Measurements from ENCODE around the gene RPS15. TPM values are rescaled to one million over a fixed set of nuclear protein-coding genes. Genes with fewer than 3 reads are reported as not detected.

RPS15 gene
- polyA plus RNA-seq, 1 of the 3 experiments (the other 2 are of a cell fraction) = 3,749 TPM

- Histone ChIP-seq H3K4me1 (ENCODE audit: control insufficient read depth in 1 of 2, insufficient read depth in 2 of 2, low read depth in 1 of 2, low read length in 1 of 2) (no peaks in the 10 kb centered on the region), H2AFZ (ENCODE audit: low read depth) (no peak overlapping the region), H3K27me3 (ENCODE audit: insufficient read depth) (no peaks in the 10 kb centered on the region), H3K4me2 (no peak overlapping the region), H3K79me2 (ENCODE audit: insufficient read depth) (no peaks in the 10 kb centered on the region), H3K4me3 (ENCODE audit: low read depth in 2 of 2, low read length in 1 of 2) (no peak overlapping the region), H3K27ac (ENCODE audit: low read depth in 2 of 2, low read length in 1 of 2) (no peak overlapping the region), H4K20me1 (ENCODE audit: insufficient read depth) (peaks cover 5% of the 10 kb centered on the region; the same call in 1 of the 2 replicates), H3K9me2 (no peaks in the 10 kb centered on the region), H3K36me3 (replicated peaks in 1 of 2; ENCODE audit: control insufficient read depth in 1 of 2, insufficient read depth in 2 of 2, low read length in 1 of 2) (peaks cover 4 to 7% of the 10 kb centered on the region in 2 experiments), H3K9ac (no peak overlapping the region), H3K9me3 (no peaks in the 10 kb centered on the region), H3F3A (replicated peaks; ENCODE audit: insufficient read depth) (peaks cover 12% of the 10 kb centered on the region)
- POLR2A ChIA-PET = no interaction called here
- DNase-seq = no peak
- TF ChIP-seq, protein P1, sequence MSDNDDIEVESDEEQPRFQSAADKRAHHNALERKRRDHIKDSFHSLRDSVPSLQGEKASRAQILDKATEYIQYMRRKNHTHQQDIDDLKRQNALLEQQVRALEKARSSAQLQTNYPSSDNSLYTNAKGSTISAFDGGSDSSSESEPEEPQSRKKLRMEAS (IDR thresholded peaks at IDR 0.05; ENCODE audit: low read depth) = no peak
- no peak for TF ChIP-seq MEF2A (IDR thresholded peaks at IDR 0.05; ENCODE audit: borderline replicate concordance, low read depth)
- TF ChIP-seq RAD21 (IDR thresholded peaks at IDR 0.05; ENCODE audit: low read length) = no peak
- TF ChIP-seq IRF3 (IDR thresholded peaks at IDR 0.05; ENCODE audit: low read depth, low read length) = no peak
- no peak for TF ChIP-seq SMC3 (IDR thresholded peaks at IDR 0.05; ENCODE audit: low read depth, low read length)
- no peak for TF ChIP-seq GATA2 (CRISPR knock-in tag; IDR thresholded peaks at IDR 0.05)
- TF ChIP-seq TAF1 (IDR thresholded peaks at IDR 0.05; ENCODE audit: borderline replicate concordance, low read depth, low read length) = no peak
- no peak for TF ChIP-seq EP300 (IDR thresholded peaks at IDR 0.05; ENCODE audit: borderline replicate concordance in 1 of 2, low read depth in 1 of 2, low read length in 1 of 2)
- TF ChIP-seq NFIC (IDR thresholded peaks at IDR 0.05; ENCODE audit: borderline replicate concordance) = no peak
- no peak for TF ChIP-seq ZBTB33 (IDR thresholded peaks at IDR 0.05; ENCODE audit: borderline replicate concordance, low read depth)
- no peak for TF ChIP-seq FOXJ3 (CRISPR knock-in tag; IDR thresholded peaks at IDR 0.05)
- no peak for TF ChIP-seq FOXM1 (IDR thresholded peaks at IDR 0.05; ENCODE audit: low read depth)
- WGBS (ENCODE audit: low lambda C conversion rate) = 93% methylated on average over 9 of the region's 9 CpGs
- CTCF ChIA-PET = no interaction called here
These were observed 21.3 kb downstream of the RPS15 start for GRCh38 chr19:1459479-1459878.

- H3K9me3 ChIP-seq = no peaks in the 10 kb centered on the region
- CTCF ChIA-PET = no interaction called here
- POLR2A ChIA-PET = no interaction called here
- H3K27ac ChIP-seq (ENCODE audit: low read depth in 2 of 2, low read length in 1 of 2) = no peak overlapping the region
- H3K4me1 ChIP-seq (ENCODE audit: control insufficient read depth in 1 of 2, insufficient read depth in 2 of 2, low read depth in 1 of 2, low read length in 1 of 2) = no peaks in the 10 kb centered on the region
- H3K9me2 ChIP-seq = no peaks in the 10 kb centered on the region
- H4K20me1 ChIP-seq (ENCODE audit: insufficient read depth) = peaks cover 6% of the 10 kb centered on the region; the same call in 1 of the 2 replicates
- H3F3A ChIP-seq (replicated peaks; ENCODE audit: insufficient read depth) = peaks cover 7% of the 10 kb centered on the region
- H3K4me2 ChIP-seq = no peak overlapping the region
- no peak overlapping the region for H3K4me3 ChIP-seq (ENCODE audit: low read depth in 2 of 2, low read length in 1 of 2)
- H3K36me3 ChIP-seq (replicated peaks in 1 of 2; ENCODE audit: control insufficient read depth in 1 of 2, insufficient read depth in 2 of 2, low read length in 1 of 2) = peaks cover 4 to 7% of the 10 kb centered on the region in 2 experiments
- H2AFZ ChIP-seq (ENCODE audit: low read depth) = no peak overlapping the region
- DNase-seq = no peak
- WGBS (ENCODE audit: low lambda C conversion rate) = 96% methylated on average over 8 of the region's 36 CpGs
- no peaks in the 10 kb centered on the region for H3K79me2 ChIP-seq (ENCODE audit: insufficient read depth)
- H3K27me3 ChIP-seq (ENCODE audit: insufficient read depth) = no peaks in the 10 kb centered on the region
- H3K9ac ChIP-seq = no peak overlapping the region
- TF ChIP-seq MEF2A (IDR thresholded peaks at IDR 0.05; ENCODE audit: borderline replicate concordance, low read depth) (no peak), CTCF (IDR thresholded peaks at IDR 0.05) (no peak), SMC3 (IDR thresholded peaks at IDR 0.05; ENCODE audit: low read depth, low read length) (no peak), FOXJ3 (CRISPR knock-in tag; IDR thresholded peaks at IDR 0.05) (no peak), NFIC (IDR thresholded peaks at IDR 0.05; ENCODE audit: borderline replicate concordance) (no peak)
- TF ChIP-seq, protein P2, sequence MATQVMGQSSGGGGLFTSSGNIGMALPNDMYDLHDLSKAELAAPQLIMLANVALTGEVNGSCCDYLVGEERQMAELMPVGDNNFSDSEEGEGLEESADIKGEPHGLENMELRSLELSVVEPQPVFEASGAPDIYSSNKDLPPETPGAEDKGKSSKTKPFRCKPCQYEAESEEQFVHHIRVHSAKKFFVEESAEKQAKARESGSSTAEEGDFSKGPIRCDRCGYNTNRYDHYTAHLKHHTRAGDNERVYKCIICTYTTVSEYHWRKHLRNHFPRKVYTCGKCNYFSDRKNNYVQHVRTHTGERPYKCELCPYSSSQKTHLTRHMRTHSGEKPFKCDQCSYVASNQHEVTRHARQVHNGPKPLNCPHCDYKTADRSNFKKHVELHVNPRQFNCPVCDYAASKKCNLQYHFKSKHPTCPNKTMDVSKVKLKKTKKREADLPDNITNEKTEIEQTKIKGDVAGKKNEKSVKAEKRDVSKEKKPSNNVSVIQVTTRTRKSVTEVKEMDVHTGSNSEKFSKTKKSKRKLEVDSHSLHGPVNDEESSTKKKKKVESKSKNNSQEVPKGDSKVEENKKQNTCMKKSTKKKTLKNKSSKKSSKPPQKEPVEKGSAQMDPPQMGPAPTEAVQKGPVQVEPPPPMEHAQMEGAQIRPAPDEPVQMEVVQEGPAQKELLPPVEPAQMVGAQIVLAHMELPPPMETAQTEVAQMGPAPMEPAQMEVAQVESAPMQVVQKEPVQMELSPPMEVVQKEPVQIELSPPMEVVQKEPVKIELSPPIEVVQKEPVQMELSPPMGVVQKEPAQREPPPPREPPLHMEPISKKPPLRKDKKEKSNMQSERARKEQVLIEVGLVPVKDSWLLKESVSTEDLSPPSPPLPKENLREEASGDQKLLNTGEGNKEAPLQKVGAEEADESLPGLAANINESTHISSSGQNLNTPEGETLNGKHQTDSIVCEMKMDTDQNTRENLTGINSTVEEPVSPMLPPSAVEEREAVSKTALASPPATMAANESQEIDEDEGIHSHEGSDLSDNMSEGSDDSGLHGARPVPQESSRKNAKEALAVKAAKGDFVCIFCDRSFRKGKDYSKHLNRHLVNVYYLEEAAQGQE (IDR thresholded peaks at IDR 0.05; ENCODE audit: low read depth, low read length) = no peak
- TF ChIP-seq, protein P1 (IDR thresholded peaks at IDR 0.05; ENCODE audit: low read depth) = no peak
These were observed 22.1 kb downstream of the RPS15 start for GRCh38 chr19:1460033-1460995.

All from SK-N-SH (cell line).